AG04449 (cell line): ENCODE results near the gene ZEB2.

Source experiments
- CTCF ChIA-PET: fragments of 350-600 bp; formaldehyde crosslinking; extraction: SDS; loops from one replicate; lab custom pipeline; 2021; ENCODE audit warnings: antibody characterized with exemption; lab: Yijun Ruan, JAX
- POLR2A ChIA-PET: fragments of 400-600, 350-600 bp; formaldehyde crosslinking; extraction: SDS; loops from one replicate; lab custom pipeline; 2020; ENCODE audit warnings: antibody characterized with exemption, inconsistent platforms; lab: Yijun Ruan, JAX
- DNase-seq: peaks from one replicate; pipeline ENCODE4 v3.0.0-alpha.2; 2010; ENCODE audit warnings: low read depth, low spot score
- H3K4me3 ChIP-seq: 2 replicates; pipeline ENCODE4 v1.5.1; 2011; ENCODE audit warnings: low read depth, mild to moderate bottlenecking, control low read depth, low read length
- CTCF ChIP-seq: IDR thresholded peaks from one replicate; pipeline ENCODE4 v1.5.1; 2011; ENCODE audit warnings: mild to moderate bottlenecking, moderate library complexity, low read length, control low read depth, inconsistent platforms; ENCODE audit not compliant: insufficient read depth; ENCODE audit errors: missing control alignments

ZEB2 gene

GRCh38 chr2:144443837-144444817 lies 75.8 kb downstream of the ZEB2 start:
- H3K4me3 ChIP-seq: no peak overlapping the region
- CTCF ChIA-PET: no interaction called here
- POLR2A ChIA-PET: no interaction called here
- no peak for DNase-seq
- no peak for TF ChIP-seq CTCF

- ChIA-PET CTCF (no interaction called here), POLR2A (no interaction called here)
- DNase-seq: no peak
- no peak for TF ChIP-seq CTCF
- no peak overlapping the region for H3K4me3 ChIP-seq
These were observed 78.2 kb downstream of the ZEB2 start for GRCh38 chr2:144441711-144442141.

- ChIA-PET POLR2A (no interaction called here), CTCF (interaction anchor here (0.8 to 4.4 kb wide), 3 partner anchors 9 to 12 kb away, joined by 3 to 30 read pairs (median 3); no protein-coding TSS in a partner anchor)
- no peak for DNase-seq
- no peak for TF ChIP-seq CTCF
- H3K4me3 ChIP-seq: no peak overlapping the region
These were observed 79.9 kb downstream of the ZEB2 start for GRCh38 chr2:144439993-144440392.

- CTCF ChIA-PET: interaction anchor here (0.8 to 4.4 kb wide), 3 partner anchors 8 to 11 kb away, joined by 3 to 30 read pairs (median 3); no protein-coding TSS in a partner anchor
- POLR2A ChIA-PET: interaction anchor here (0.7 kb wide), 1 partner anchor 356 kb away, joined by 3 read pairs; no protein-coding TSS in a partner anchor
- no peak for DNase-seq
- no peak for TF ChIP-seq CTCF
- H3K4me3 ChIP-seq: no peak overlapping the region
These were observed 80.9 kb downstream of the ZEB2 start for GRCh38 chr2:144438801-144439631.

GRCh38 chr2:144437636-144438035 lies 82.3 kb downstream of the ZEB2 start:
- POLR2A ChIA-PET: no interaction called here
- CTCF ChIA-PET: interaction anchor here (4.4 kb wide), 1 partner anchor 11 kb away, joined by 30 read pairs; no protein-coding TSS in a partner anchor
- no peak overlapping the region for H3K4me3 ChIP-seq
- DNase-seq: no peak
- no peak for TF ChIP-seq CTCF
